GM19035 (cell line): ENCODE data around the gene OPRM1.
A peak's percentile ranks its signal among the peaks of the same experiment; 100 is the strongest.

ENCODE experiments used
- ATAC-seq: cut with Tn5 transposase; IDR thresholded peaks from one replicate; pipeline ENCODE4 v1.9.1; 2021; ENCODE audit not compliant: unreplicated experiment

OPRM1 gene

DNA sequence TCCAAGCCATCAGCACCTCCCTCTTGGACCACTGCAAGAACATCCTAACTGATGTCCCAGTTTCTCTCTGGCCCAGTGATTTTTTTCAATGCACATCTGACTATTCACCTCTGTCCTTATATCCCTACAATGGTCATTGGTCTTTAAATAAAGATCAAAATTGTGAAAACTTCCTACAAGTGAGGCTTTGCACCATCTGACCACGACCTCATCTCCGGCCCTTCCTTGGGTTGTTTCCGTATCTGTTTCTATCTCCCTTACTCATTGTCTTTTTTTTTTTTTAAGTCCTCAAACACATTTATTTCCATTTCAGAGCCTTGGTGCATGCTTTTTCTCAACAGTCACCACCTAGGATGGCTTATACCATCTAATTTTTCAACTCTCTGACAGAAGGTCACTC lies 229.4 kb downstream of the OPRM1 start:
- no peak for ATAC-seq

DNA sequence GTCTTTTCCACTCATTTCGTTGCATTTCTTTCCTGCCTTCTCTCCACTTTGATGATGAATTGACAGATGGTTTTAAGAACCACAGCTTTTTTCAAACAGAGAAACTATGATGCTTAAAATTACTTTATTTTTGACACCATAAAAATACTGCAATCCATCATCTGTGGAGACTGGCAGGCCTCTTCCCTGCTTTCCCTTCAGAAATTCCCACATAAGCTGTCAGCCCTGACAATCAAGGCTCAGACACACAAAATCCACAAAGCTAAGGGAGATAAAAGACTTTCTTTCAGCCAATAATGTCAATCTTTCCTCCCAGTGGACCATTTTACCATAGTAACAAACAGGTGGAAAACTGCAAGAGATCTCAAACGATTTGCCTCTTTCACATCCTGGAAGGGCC lies 235.1 kb downstream of the OPRM1 start:
- ATAC-seq, result no peak

DNA sequence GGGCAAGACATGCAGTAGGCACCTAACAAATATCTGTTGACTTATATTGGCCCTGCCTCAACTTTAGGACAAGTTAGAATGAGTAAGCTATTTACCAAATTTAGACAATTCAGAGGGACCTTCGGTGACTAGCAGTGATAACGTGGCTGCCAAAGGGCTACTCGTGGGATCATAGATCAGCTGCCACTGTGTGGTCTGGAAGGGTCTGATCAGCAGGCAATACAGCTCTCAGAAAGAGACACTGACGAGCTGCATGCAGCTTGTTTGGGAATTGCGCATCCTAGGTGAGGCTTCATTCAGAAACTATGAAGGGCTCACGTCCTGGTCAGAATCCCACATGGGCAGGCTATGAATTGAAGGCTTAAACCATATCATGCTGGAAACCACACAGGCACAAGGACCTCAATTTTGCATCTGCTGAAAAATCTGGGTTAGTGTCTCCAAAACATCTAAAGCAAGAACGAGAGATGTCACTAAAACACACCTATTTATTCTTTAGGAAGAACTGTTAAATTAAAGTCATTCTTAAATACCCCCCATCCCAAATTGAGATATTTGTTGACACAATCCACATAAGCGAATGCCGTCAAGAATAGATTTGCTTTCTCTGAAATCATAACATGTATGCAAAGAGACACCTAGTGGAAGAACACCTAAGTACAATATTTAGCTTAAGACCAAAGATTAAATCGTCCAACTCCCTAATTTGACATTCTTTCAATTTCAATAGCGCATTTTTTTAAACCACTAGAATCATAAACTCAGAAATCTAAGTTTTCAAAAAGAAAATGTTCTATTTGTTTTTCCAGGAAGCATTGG lies 238.0 kb downstream of the OPRM1 start:
- peak; percentile 85 for ATAC-seq

DNA sequence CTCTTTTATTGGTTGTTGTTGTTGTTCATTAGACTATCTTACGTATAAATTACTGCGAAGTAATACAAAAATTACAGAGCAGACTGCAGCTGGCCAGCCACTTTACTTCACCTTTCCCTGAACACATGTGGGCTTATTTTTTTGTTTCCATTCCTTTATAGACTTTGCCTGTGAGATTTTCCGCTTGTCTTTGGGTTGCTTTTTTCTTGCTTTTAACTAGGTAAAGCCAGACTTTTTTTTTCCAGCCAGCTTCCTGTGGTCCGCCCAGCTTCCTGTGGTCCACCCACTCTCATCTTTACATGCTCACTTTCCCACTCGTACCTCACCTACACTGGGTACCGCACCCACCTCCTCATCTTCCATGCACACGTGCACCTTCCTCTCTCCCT lies 238.6 kb downstream of the OPRM1 start:
- ATAC-seq, result peak; percentile 13

DNA sequence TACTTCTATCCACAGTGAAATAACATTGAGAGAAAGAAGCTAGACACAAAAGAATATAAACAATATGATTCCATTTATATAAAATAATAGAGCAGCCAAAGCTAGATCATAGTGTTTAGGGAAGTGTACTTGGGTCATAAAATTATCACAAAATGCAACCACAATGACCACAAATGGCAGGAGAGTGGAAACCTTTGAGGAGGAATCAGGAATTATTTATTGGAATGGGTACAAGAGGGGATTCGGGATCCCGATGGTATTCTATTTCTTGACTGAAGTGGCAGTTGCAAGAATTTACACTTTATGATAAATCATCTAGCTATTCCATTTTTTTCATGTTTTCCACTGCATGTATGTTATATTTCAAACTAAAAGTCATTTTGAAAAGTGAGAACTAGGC lies 241.5 kb downstream of the OPRM1 start:
- ATAC-seq, result no peak

DNA sequence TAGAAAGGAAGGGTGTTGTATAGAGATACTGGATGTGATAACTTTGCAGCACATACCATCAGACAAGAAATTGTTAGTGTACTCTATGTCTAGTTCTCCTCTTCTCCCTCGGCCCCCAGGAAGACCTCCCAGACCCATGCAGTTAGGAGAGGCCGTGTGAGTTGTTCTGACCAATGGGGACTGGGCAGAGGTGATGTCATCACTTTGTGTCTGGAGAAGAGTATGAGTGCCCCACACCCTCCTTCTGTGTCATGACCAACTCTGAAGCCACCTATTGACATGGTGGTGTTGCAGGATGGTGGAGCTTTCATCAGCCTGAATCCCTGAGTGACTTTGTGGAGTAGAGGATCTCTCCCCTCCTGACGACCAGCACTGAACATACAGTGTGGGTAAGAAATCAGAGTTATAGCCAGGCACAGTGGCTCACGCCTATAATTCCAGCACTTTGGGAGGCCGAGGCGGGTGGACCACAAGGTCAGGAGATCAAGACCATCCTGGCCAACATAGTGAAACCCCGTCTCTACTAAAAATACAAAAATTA lies 245.3 kb downstream of the OPRM1 start:
- ATAC-seq, result no peak

DNA sequence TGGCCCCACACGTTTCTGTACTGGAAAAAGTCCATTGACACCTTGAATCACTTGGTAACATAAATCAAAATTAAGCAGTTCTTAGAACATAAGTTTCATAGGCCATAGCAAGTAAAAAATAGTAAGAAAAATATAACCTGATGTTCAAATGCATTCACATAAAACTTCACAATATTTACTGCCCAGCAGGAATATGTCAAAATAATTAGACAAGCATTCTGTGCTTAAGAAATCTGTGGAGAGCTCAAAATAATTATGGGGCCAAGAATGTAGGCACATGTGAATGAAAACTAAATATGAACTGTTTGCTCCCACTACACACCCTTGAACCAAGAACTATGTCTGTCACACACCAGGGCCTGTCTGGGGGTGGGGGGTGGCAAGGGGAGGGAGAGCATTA lies 246.8 kb downstream of the OPRM1 start:
- ATAC-seq, result no peak

DNA sequence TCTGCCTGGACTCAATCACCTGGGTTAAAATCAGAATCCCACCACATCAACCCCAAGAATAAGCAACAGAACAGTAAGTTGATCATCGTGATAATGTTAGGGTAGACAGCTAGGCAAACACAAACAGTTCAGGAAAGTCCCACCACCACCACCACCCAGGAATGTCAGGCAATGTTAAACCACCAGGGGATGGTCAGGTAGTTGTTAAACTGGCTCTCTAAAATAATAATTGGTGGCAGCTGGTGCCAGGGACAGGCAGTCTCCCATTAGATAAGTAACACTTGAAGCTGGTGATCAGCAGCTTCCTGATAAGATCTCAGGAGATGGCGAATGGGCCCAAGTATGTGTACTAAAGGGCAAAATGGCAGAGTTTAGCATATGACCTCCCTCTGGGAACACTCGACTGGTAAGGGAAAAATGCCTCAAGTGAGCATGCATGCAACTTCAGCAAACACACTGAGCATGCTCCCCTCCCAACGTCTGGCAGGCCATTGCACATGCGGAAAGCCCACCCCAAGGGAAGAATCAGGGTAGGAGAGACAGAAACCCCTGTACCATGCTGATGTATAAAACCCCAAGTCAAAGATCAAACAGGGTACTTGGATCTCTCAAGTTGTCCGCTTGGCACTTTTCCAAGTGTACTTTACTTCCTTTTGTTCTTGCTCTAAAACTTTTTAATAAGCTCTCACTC lies 250.9 kb downstream of the OPRM1 start:
- ATAC-seq, result no peak

DNA sequence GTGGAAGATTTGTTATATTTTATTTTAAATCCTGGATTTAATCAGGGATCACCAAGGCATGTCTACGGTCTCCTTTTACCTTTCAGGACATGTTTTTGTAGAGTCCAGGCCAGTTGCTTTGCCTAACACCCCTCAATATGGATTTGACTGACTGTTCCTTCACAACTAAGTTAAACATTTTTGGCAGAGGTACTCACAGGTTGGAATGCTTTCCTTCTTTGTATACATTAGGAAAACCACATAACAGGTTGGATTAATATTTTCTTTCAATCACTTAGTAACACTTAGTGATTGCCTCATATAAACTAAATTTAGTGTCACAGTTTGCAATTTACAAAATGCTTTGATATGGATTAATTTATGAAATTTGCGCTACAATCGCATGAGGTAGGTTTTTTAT lies 253.0 kb downstream of the OPRM1 start:
- ATAC-seq, result no peak

DNA sequence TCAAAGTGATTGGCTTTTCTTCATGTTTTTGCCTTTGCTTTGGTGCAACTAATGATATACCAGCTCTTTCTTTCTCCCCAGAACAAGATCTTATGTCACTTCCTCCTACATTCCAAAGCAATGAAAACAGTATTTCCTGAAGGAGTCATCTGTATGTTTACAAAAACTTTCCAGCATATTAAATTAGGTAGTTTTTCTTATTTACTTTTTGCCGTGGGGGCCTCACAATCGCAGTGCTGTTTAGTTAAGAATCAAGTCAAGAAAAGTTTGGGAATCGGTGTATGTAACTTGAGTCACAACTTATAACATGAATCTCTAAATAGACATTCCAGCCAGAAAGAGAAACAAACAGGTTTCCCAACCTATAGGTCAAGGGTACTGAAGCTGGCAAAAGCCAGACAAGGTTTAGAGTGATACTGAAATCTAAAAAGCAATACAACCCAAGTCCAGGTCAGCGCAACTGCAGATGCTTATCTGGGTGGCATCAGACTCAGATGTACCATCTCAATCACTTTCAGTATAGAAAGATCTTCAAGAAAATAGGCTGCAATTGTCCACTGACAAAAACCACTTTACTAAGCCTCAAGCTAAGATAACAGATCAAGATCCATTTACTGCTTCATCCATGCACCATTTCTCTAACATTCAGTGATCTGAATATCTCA lies 253.9 kb downstream of the OPRM1 start:
- ATAC-seq, result no peak

DNA sequence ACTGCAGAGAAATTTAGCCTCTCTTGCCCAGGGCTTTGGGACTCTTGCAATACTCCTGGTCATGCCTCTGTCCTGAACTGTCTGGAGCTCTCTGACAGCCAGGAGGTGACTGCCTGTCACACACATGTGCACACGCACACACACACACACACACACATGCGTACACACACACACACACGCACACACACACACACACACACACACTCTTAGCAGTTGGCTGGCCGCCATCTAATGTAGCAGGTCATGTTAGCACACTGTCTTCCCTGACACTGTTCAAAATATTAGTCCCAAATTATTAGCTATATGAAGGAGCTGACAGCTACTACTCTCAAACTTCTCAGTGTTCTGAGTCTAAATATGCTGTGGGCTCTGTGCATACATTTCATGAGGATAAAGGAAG lies 256.7 kb downstream of the OPRM1 start:
- no peak for ATAC-seq
